Transverse colon (tissue), 4 donors: Measurements from ENCODE around the gene SLAMF9. TPM values are rescaled to one million over a fixed set of nuclear protein-coding genes. Genes with fewer than 3 reads are reported as not detected.

ENCODE experiments used
- DNase-seq: peaks from one replicate; pipeline ENCODE4 v3.0.0-alpha.2; 2019
- H3K27ac ChIP-seq, 4 donors: fragments of 200-600 bp; sonication (generic); 2 replicates each; pipeline ENCODE4 v1.5.1; 2016 to 2018; ENCODE audit warnings: inconsistent platforms in 4 of 4
- H3K27me3 ChIP-seq: fragments of 200-600 bp; sonication (generic); 2 replicates; pipeline ENCODE4 v1.5.1; 2017; ENCODE audit warnings: inconsistent platforms
- H3K36me3 ChIP-seq, 4 donors: fragments of 200-600 bp; sonication (generic); 2 replicates each; pipeline ENCODE4 v1.5.1; 2017 to 2019; ENCODE audit warnings: inconsistent platforms in 4 of 4
- H3K4me1 ChIP-seq, 4 donors: fragments of 200-600 bp; sonication (generic); 2 replicates each; pipeline ENCODE4 v1.5.1; 2017 to 2020; ENCODE audit warnings: inconsistent platforms in 4 of 4
- H3K4me3 ChIP-seq, 4 donors: fragments of 200-600 bp; sonication (generic); 1 replicate in 1 of 4; 2 replicates in 3 of 4; pipeline versions ENCODE4 v1.5.1 to v1.6.1; 2017 to 2019; ENCODE audit warnings: inconsistent platforms in 4 of 4
- H3K9me3 ChIP-seq, 2 donors: fragments of 200-600 bp; sonication (generic); 2 replicates each; pipeline ENCODE4 v1.5.1; 2017 to 2019; ENCODE audit warnings: inconsistent platforms in 2 of 2
- EP300 ChIP-seq: sonication (generic); formaldehyde crosslinking; IDR thresholded peaks from one replicate; pipeline ENCODE4 v1.6.1; 2017; ENCODE audit warnings: antibody characterized with exemption, low read depth
- POLR2A ChIP-seq: fragments of 450-650 bp; IDR thresholded peaks from one replicate; pipeline ENCODE4 v1.6.1; 2016; ENCODE audit warnings: antibody characterized with exemption, mild to moderate bottlenecking, moderate library complexity
- POLR2AphosphoS5 ChIP-seq, 3 donors: sonication (generic); formaldehyde crosslinking; IDR thresholded peaks; one replicate each; pipeline ENCODE4 v1.6.1; 2016; ENCODE audit warnings: antibody characterized with exemption in 3 of 3
- WGBS, 2 donors: methylation state at CpG; one replicate each; pipeline ENCODE4 v1.1.5; 2018; ENCODE audit warnings: low coverage in 1 of 2; 5-methylcytosine and 5-hydroxymethylcytosine counted together
- in situ Hi-C, 4 donors: fragments of 200-750 bp; cut with MboI; loops; one replicate each; pipeline versions ENCODE4 v1.15.0 to v1.15.1; 2017; ENCODE audit warnings: low sequenced_read_pairs in 3 of 4, low pct_ligation_motif_present in 1 of 4, low pct_unique_long_range_greater_than_20kb in 1 of 4
- intact Hi-C: fragments of 100-400 bp; cut with DNase I; formaldehyde crosslinking; loops from one replicate; pipeline ENCODE4 v1.15.1; 2023; ENCODE audit warnings: low total_unique reads
- total RNA-seq, 4 donors: library from RNA; depleted of rRNA; stranded (reverse); fragments of >200 nt; gene quantifications; one replicate each; pipeline ENCODE4 v1.1.0, GENCODE V29; 2016
- TF ChIP-seq, protein P1 (sequence below), 5 experiments: fragments of 200-600 bp in 3 of 5; fragments of 450-650 bp in 2 of 5; sonication (generic) in 3 of 5; IDR thresholded peaks; 1 replicate in 2 of 5; 2 replicates in 3 of 5; pipeline ENCODE4 v1.5.1; 2016 to 2017; ENCODE audit warnings: antibody characterized with exemption in 5 of 5, inconsistent platforms in 3 of 5, mild to moderate bottlenecking in 2 of 5, moderate library complexity in 1 of 5

SLAMF9 gene
- total RNA-seq, 4 donors from 2014 or later = 0.64 TPM; not detected in 3

DNA sequence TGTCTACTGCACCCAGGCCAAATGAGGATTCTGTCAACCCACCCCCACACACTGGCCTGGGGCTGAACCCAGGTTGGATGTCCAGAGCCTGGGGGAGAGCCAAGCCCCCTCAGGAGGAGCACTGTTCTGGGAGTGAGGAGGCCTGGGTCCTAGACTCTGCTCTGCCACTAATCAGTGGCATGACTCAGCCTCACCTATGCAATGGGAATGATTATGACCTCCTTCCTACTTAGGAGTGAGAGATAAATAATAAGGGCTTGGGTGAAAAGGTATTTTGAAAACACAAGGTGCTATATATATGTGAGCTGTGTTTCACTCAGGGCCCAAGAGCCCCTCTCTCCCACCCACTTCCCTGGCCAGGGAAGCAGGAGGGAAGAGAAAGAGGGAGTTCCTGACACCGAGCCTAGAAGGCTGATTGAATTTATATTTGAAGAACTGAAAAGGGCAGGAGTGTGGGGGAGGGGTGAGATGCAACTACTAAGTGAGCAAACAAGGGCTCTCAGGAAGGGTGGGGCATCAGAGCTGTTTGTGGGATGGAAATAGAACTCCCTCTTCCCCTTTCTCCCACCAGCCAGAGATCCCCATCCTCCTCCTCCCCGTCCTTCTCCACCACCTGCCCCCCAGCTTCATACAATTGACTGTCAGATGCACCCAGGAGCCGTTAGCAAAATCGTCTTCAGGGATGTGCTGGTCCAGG lies 16.8 kb downstream of the SLAMF9 start:
- in situ Hi-C loops = loop anchor here (5.0 to 10.0 kb wide), 2 partner anchors 68 to 70 kb away; no protein-coding TSS in a partner anchor
- TF ChIP-seq POLR2AphosphoS5 (IDR thresholded peaks at IDR 0.05) = no peak
- TF ChIP-seq POLR2A = no peak
- no peak for TF ChIP-seq EP300
- TF ChIP-seq, protein P1, sequence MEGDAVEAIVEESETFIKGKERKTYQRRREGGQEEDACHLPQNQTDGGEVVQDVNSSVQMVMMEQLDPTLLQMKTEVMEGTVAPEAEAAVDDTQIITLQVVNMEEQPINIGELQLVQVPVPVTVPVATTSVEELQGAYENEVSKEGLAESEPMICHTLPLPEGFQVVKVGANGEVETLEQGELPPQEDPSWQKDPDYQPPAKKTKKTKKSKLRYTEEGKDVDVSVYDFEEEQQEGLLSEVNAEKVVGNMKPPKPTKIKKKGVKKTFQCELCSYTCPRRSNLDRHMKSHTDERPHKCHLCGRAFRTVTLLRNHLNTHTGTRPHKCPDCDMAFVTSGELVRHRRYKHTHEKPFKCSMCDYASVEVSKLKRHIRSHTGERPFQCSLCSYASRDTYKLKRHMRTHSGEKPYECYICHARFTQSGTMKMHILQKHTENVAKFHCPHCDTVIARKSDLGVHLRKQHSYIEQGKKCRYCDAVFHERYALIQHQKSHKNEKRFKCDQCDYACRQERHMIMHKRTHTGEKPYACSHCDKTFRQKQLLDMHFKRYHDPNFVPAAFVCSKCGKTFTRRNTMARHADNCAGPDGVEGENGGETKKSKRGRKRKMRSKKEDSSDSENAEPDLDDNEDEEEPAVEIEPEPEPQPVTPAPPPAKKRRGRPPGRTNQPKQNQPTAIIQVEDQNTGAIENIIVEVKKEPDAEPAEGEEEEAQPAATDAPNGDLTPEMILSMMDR (IDR thresholded peaks at IDR 0.05) = no peak
- WGBS, 2 donors = 30 to 32% methylated on average over 3 to 4 of the region's 4 CpGs
- H3K4me3 ChIP-seq = no peak overlapping the region
- intact Hi-C loops = no loop called here
- H3K36me3 ChIP-seq = no peaks in the 10 kb centered on the region
- H3K27me3 ChIP-seq = no peaks in the 10 kb centered on the region
- peaks cover 21 to 43% (median 37%) of the 10 kb centered on the region in 4 donors for H3K4me1 ChIP-seq
- H3K27ac ChIP-seq = peak overlapping the region; percentile 52 to 65 (median 57)
- DNase-seq = peak; percentile 61
- no peaks in the 10 kb centered on the region for H3K9me3 ChIP-seq

- no peak overlapping the region for H3K4me3 ChIP-seq
- TF ChIP-seq, protein P1 (IDR thresholded peaks at IDR 0.05) = peak; percentile 98 to 99 (median 99)
- TF ChIP-seq POLR2A (no peak), POLR2AphosphoS5 (IDR thresholded peaks at IDR 0.05) (peak in 1 of 3 donors; percentile 35), EP300 (no peak)
- 32% methylated on average over 16 of the region's 16 CpGs; no CpG with 5 or more reads in 1 of the 2 donors for WGBS, 2 donors
- H3K9me3 ChIP-seq = no peaks in the 10 kb centered on the region
- DNase-seq = peak; percentile 91
- peaks cover 21 to 43% (median 37%) of the 10 kb centered on the region in 4 donors for H3K4me1 ChIP-seq
- peak overlapping the region; percentile 37 to 62 (median 52) for H3K27ac ChIP-seq
- no peaks in the 10 kb centered on the region for H3K36me3 ChIP-seq
- intact Hi-C loops = loop anchor here (1.0 kb wide), 1 partner anchor 71 kb away; no protein-coding TSS in a partner anchor
- in situ Hi-C loops = loop anchor here (5.0 to 10.0 kb wide), 2 partner anchors 68 to 71 kb away; no protein-coding TSS in a partner anchor
- H3K27me3 ChIP-seq = no peaks in the 10 kb centered on the region
Observed at GRCh38 chr1:159936273-159936904, 17.6 kb downstream of the SLAMF9 start.

DNA sequence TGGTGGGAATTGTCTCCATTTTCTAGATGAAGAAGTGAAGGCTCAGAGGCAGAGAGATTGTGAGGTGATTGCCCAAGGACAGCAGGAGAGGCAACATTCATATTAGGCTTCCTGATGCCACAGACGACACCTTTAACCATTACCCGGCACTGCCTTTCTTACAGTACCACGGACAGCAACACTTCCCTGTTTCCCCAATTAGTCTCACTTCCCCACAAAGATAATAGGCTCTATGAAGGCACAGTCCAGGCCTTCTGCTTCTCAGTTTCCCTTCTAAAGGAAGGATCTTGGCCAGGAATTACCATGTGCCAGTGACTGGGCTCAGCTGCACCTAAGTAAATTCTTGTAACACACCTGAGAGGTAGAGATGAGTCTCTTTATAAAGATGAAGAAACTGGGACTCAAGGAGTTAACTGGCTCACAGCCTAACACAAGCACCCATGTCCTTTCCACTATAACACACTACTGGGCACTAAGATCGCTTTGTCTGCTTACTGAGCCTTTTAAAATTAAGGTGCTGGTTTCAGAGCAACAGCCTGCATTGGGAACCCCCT lies 18.2 kb downstream of the SLAMF9 start:
- H3K27ac ChIP-seq = no peak overlapping the region
- WGBS, 2 donors = 66% methylated on average over 4 of the region's 4 CpGs; no CpG with 5 or more reads in 1 of the 2 donors
- in situ Hi-C loops = loop anchor here (5.0 to 10.0 kb wide), 2 partner anchors 69 to 72 kb away; no protein-coding TSS in a partner anchor
- TF ChIP-seq POLR2A (no peak), POLR2AphosphoS5 (IDR thresholded peaks at IDR 0.05) (no peak), EP300 (no peak)
- TF ChIP-seq, protein P1 (IDR thresholded peaks at IDR 0.05) = no peak
- no peak overlapping the region for H3K4me3 ChIP-seq
- no peaks in the 10 kb centered on the region for H3K36me3 ChIP-seq
- no peaks in the 10 kb centered on the region for H3K27me3 ChIP-seq
- H3K4me1 ChIP-seq = peaks cover 21 to 43% (median 37%) of the 10 kb centered on the region in 4 donors
- no peaks in the 10 kb centered on the region for H3K9me3 ChIP-seq
- no peak for DNase-seq
- intact Hi-C loops = loop anchor here (1.0 kb wide), 1 partner anchor 72 kb away; no protein-coding TSS in a partner anchor

DNA sequence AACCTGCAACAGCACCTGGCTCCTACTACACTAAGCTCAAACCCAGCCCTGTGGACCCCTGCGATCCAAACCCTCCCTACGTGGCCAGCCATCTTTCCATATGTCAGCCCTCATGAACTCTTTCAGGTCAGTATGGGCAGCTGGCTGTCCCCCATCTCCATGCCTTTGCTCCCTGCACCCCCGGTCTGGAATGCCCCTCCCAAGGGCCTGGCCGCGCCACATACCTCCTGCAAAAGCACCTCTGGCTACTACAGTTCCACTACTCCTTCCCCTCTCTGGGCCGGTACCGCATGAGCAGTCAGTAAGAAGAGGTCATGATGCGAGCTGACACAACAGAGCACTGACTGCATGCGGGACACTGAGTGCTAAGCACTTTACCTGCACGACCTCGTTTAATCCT lies 18.7 kb downstream of the SLAMF9 start:
- no peak overlapping the region for H3K27ac ChIP-seq
- H3K27me3 ChIP-seq = no peaks in the 10 kb centered on the region
- no peak overlapping the region for H3K4me3 ChIP-seq
- DNase-seq = no peak
- WGBS, 2 donors = 85% methylated on average over 11 of the region's 11 CpGs; no CpG with 5 or more reads in 1 of the 2 donors
- TF ChIP-seq, protein P1 (IDR thresholded peaks at IDR 0.05) = no peak
- no peak for TF ChIP-seq POLR2A
- TF ChIP-seq POLR2AphosphoS5 (IDR thresholded peaks at IDR 0.05) = no peak
- TF ChIP-seq EP300 = no peak
- intact Hi-C loops (no loop called here), in situ Hi-C loops (loop anchor here (5.0 to 10.0 kb wide), 2 partner anchors 69 to 72 kb away; no protein-coding TSS in a partner anchor)
- no peaks in the 10 kb centered on the region for H3K36me3 ChIP-seq
- peaks cover 21 to 42% (median 35%) of the 10 kb centered on the region in 4 donors for H3K4me1 ChIP-seq
- no peaks in the 10 kb centered on the region for H3K9me3 ChIP-seq
